SW 1271 (cell line): ENCODE results near the gene PITPNM3.

Experiments
- DNase-seq, 2 experiments: peaks; one replicate each; lab custom pipeline; 2025; lab: John Stamatoyannopoulos, UW

Gene PITPNM3

DNA sequence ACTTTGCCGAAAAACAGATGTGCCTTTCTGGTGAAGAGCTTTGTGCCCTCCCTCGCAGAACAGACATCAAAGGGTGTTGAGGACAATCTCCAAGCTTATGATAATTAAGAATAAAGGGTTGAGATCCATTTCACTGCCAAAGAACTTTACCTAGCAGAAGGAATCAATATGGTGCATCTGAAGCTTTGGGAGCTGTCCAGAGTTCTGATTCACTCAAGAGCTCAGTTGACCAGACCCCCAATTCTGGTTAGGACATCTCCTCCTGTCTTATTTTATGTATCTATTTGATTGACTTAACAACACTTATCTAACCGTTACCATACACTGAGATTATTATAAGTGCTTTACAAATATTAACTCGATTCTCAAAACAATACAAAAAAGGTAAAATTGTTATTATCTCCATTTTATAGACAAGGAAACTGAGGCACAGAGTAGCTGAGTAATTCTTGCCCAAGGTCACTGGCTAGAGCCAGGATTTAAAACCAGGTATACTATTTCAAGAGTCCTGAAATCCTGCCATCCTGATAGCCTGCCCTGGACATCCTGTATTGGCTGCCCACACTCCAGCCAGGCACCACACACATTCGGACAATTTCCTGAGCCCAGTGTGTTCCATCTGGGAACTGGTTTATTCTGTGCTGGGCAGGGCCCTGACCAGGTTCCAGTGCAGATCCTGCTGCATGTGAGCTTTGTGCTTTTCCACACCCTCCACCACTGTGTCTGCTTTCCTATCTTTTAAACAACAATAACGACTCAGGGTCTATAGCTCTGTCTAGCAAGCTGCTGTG lies 29.8 kb downstream of the PITPNM3 start:
- no peak for DNase-seq

DNA sequence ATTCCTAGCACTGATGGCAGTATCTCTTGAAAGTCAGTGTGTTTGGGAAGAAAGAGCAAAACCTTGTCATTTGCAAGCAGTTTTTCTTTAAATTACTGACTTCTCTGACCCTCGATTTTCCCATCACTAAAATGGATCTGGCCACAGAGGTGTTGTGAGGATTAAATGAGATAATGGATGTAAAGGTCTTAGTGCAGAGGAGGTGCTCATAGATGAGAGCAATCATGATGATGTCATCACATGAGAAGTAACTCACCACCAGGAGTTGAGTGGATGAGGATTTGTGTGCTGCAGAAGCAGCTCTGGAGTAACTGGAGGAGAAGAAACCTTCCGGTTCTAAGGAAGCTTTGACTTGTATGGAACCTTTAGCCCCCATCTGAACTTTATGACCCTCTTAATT lies 30.6 kb downstream of the PITPNM3 start:
- DNase-seq = no peak

DNA sequence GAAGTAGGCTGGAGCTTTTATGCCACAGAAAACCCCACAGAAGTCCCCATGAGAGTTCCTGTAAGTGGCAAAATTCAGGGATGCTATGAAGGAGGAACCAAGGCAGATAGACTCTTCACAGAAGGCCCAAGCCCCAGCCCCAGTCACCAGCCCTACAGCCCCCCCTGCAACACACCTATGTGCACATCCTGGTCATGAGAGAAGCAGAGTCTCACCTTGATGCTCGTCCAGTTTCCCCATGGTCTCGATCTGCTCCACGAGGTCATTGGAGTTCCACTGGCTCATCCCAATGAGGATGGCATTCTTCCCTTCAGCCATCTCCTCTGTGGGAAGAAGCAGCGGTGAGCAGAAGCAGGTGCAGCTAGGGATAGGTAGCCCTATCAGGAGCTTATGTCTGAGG lies 31.2 kb downstream of the PITPNM3 start:
- DNase-seq = no peak

DNA sequence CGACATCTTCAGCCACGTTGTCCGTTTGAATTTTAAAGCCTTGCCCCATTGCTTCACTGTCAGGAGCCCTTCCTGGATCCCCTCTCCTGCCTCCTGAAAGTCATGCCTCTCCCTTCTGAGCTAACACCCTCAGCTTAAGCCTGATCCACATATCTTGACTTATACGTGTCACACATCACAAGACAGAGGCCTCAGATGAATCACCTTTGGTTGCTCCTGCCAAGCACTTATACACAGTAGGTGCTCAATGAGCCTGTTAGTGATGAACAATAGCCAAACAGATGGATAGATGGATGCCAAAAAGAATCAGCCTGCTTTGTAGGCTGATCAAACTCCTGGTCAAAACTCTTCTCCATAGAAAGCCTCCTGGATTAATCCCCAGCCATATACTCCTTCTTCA lies 31.8 kb downstream of the PITPNM3 start:
- DNase-seq = no peak

DNA sequence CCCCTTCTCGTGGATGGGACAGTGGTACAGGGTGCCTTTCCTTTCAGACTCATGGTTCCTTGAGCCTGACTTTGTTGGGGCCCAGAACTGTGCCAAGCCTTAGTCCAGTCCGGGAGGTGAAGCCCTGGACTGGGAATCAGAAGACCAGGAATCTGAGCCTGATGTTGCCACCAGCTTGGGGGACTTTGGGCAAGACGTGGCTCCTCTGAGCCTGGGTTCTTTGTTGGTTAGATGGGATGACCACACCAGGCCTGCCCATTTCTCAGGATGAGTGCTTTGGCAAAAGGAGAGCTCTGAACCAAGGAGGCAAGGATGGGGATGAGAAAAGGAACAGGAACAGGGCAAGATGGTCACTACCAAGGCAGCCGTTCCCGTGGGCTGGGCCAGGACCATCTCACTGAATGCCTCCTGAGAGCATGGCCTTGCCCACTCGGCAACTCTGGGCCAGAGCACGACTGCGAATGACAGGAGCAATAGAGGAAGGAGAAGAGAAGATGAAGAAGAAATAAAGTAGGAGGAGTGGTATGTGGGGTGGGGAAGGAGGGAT lies 32.5 kb downstream of the PITPNM3 start:
- no peak for DNase-seq

DNA sequence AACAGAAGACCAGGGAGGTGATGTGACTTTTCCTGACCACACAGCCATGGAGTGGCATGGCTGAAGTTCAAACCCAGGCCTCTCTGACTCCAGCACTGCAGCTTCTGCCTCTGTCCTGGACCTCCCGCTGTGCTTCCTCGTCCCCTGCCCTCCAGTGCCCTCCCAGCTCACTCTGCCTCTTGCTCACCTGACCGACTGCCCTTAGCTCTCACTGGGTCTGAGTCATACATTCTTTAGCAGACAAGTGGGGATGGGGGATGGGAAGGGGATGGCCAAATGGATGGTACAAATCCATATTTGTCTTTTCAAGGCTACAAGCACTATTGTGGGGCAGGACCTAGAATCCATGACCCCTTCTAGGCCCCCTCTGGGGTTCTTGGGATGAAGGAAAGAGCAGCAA lies 33.0 kb downstream of the PITPNM3 start:
- no peak for DNase-seq

DNA sequence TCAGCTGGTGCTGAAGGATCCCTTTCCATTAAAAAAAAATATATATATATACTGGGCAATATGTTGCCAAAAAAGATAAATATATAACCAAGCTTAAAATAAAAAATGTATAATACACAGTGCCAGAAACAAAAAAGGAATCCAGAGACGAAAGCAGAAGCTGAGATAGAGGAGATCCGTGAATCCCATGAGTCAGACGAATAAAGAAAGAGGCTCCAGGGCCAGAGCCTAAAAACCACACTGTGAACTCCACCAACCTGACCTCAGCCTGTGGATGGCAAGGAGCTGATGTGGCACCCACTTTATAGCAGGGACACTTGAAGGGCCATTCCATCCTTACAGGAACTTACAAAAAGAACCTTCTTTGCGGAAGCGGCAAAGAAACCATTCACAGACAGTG lies 34.8 kb downstream of the PITPNM3 start:
- no peak for DNase-seq

DNA sequence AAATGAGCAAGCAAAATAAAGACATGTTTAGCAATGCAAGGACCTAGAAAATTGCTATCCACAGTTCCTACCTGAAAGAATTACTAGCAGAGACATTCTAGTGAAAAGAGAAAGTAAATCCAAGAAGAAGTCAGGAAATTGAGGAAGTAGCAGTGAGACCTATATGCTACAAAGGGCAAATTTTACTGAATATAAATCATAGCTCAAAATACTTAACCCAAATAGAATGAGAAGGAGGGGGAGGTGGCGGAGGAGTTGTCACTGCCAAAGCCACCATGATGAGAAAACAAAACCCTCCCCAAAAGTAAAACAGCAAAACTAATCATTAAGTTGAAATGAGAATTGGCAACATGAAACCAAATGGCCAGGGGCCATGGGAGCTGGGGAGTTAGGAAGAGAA lies 39.3 kb downstream of the PITPNM3 start:
- DNase-seq = no peak

DNA sequence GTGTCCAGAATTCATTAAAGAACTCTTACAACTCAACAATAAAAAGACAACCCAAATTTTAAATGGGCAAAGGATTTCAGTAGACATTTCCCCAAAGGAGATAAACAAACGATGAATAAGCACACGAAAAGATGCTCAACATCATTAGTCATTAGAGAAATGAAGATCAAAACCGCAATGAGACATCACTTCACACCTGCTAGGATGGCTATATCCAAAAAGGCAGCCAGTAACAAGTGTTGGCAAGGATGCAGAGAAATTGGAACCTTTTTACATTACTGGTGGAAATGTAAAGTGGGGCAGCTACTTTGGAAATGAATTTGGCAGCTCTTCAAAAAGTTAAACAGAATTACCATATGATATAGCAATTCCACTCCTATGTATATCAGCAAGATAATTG lies 42.0 kb downstream of the PITPNM3 start:
- DNase-seq = no peak

DNA sequence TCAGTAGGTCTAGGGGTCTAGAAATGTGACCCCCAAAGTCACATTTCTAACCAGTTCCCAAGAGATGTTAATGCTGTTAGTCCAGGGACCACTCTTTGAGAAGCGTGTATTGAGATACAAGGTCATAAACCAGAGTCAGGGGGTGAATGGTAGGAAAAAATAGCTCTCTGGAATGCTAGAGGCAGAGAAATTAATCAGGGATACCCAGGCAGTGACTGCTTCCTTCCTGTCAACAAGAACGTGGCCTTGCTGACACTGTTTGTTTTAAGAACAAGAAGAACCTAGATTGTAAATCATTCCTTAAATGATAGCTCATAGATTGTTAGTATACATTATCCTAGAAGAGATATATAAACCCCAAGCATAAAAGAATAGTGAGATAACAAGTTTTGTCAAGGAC lies 43.8 kb downstream of the PITPNM3 start:
- DNase-seq = no peak

DNA sequence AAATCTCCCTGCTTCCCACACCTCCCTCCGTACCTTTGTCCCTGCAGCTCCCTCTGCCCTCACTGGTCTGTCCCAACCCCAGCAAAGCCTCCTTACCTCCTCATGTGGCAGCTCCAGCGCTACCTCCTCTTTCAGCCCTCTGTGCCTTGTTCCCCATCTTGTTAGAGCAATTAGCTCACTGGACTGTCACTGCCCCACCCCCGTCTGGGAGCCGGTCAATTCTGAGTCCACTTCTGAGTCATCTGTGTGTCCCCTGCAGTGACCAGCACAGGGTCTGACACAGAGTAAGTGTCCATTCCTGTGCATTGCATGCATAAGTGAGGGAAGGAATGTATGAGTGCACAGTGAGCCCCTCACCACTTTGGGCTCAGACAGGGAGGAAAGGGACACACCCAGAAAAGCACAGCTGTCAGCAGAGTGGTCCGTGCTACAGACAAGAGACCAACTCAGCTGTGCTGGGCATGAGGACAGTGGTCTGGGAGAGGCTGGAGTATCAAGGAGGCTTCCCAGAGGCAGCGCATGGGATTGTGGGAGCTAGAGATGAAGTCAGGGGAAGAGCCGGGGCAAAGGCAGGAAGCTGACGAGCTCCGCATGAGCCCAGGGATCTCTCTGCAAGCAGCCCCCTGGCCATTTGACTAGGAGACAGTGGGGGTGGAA lies 45.9 kb downstream of the PITPNM3 start:
- DNase-seq = no peak

DNA sequence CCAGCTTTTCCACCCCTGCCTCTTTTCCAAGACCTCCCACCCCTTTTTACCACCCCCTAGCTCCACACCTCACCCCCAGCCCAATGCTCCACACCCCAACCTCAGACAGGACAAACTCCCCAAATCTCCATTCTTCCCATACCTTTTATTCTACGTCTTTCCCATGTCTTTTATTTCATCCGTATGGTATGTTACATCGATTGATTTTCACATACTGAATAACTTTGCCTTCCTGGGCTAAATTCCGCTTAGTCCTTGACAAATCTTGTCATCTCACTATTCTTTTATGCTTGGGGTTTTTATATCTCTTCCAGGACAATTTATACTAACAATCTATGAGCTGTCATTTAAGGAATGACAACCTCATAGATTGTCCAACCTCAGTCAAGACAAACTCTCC lies 46.4 kb downstream of the PITPNM3 start:
- DNase-seq = no peak

DNA sequence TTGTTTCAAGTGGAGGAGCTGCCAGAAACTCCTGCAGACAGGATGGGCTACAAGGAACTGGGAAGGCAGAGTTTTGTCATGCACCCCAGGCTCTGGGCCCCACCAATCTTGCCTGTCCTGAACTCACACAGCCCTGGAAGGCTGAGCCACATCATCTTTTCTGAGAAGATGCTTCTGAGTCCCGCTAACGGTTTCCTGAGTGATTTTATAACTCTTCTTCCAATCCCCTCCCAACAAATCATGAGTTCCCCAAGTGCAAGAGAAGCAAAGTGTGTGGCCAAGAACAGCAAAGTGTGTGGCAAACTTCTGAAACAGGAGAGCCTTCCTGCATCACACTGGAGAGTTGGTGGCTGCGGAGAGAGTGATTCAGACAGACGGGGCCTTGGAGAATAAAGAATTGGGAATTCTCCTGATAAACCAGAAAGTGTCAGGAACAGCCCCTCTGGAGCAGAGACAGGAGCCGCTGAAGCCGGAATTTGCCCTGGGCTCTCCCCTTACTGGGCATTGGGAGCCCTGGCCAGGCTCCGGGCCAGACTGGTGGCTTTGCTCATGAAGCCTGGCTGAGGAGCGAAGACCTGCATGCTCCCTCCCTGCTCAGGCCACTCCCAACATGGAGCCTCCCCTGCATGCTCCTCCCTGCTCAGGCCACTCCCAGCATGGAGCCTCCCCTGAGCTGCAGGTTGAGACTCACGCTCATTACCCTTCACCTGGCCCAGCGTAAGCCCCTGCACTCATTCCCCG lies 47.2 kb downstream of the PITPNM3 start:
- no peak for DNase-seq

DNA sequence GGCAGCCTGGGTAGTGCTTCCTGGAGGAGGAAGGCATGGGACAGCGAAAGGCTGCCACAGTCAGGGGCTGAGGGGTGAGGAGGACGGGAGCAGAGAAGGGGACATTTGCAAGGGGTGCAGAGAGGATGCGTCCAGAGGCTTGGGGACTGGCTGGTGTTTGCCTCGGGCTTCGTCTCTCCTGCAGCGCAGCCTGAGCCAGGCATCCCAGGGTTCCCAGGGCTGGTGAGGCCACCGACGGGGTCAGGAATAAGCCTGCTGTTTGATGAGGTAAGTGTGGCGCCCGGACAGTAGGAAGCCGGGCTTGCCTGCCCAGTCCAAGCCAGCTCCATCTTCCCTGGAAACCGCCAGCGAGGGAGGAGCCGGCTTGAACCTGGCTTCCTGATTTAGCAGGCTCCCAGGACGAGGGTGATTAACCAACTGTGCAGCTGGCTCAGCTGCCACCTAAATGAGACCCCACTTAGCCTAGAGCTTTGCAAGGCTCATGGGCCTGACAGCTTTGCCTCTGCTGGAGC lies 47.8 kb downstream of the PITPNM3 start:
- DNase-seq = no peak

DNA sequence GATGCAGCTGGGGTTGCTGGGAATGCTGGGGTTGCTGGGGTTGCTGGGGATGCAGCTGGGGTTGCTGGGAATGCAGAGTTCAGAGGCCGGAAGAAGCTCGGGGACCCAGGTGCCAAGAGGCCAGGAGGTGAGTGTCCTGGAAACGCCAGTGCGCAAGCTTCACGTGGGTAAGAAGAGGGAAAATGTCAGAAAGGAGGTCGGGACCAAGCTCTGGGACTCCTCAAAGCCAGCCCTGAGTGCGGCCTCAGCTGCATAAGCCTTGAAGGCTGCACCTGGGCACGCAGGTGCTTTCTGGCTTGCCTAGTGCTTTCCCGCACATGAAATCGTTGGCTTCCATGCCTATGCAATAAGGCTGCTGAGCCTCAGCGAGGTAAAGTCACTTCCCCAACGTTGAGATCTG lies 48.3 kb downstream of the PITPNM3 start:
- DNase-seq = no peak

DNA sequence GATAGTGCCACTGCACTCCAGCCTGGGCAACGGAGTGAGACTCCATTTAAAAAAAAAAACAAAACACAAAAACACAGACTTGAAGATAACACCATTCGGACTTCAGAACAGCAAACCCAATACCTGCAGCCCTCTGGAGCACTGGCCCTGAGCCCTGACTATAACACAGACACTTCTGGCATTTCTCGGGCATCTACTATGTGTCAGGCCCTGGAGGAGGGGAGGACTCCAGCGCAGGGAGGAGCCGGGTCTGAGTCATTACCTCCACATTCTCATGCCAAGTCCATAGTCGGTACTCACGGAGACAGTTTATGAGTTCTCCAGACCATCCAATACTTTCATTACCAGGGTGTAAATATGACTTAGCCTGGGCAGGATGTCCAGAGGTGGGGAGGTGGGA lies 48.8 kb downstream of the PITPNM3 start:
- peak in 1 of 2 experiments; percentile 52 for DNase-seq

DNA sequence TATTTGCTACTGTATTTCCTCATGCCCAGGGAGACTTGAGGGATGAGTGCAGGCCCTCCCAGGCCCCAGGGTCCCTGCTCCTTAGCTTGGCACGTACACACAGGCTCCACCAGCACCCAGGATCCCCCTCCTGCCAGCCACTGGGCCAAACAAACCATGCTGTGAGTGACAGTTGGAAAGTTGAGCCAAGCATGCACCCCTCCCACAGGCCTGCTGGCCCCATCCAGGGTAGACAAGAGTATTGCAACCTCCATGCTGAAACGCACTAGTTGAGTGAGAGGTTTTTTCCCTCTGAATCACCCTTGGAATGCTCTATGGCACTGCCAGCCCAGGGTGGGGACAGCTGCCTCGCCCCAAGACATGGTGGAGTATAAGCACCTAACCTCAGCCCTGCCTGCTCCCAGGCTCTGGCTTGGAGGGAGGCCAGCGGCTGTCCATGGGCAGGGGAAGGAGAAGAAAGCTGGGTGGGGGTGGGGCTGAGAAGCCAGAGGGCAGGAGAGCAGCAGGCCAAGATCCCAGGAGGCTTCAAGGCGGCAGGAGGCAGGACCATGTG lies 49.6 kb downstream of the PITPNM3 start:
- peak in 1 of 2 experiments; percentile 19 for DNase-seq

DNA sequence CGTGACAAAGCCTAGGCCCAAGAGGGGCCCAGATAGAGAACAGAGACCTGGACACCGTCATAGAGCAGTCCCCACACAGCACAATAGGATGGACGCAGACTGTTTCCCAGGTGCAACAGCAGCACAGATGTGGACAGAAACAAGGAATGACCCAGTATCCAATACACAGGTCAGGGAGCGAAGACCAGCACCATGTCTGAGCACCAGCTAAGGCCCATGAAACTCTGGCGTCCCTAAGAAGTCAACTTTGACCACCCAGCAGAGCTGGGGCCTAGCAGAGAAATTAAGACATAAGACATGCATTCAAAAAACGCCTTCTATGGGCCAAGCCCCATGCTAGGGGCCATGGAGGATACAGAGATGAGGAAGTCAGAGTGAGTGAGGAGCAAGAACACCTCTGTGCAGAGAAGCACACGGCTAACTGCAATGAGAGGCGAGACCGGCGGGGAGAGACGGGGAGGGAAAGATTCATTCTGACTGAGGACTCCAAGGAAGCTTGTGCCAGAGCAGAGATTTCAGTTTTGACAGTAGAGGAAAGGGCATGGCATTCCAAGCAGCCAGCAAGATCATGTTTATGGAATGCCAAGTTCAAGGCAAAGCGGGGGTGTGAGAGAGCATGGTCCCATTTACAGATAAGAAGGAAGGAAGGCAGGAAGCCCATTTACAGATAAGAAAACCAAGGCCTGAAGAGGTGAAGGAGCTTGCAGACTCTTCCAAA lies 50.8 kb downstream of the PITPNM3 start:
- DNase-seq = peak; percentile 21 to 24

DNA sequence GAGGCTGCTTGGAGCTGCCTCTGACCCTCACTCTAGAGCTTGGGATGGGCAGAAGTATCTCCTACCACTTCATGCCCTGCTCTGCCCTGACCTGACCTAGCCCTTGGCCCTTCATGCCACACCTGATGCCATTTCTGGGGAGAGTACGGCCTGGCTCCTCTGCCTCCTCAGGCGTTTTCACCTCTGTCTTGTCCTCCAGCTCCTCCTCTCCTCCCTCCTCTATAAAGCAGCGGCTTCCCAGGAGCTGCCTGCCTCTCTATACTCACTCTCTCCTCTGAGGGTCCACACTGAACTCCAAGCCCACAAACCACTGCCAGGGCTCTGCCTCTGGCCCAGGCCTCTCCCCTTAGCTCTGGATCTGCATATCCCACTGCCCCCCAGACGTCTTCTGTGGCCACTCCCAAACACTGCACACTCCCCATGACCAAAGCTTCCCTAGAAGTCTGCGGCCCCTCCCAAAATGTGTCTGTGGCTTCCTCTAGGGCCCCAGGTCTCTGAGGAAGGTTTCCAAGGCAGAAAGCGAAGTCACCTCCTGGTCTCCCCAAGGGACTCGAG lies 52.6 kb downstream of the PITPNM3 start:
- DNase-seq = no peak

DNA sequence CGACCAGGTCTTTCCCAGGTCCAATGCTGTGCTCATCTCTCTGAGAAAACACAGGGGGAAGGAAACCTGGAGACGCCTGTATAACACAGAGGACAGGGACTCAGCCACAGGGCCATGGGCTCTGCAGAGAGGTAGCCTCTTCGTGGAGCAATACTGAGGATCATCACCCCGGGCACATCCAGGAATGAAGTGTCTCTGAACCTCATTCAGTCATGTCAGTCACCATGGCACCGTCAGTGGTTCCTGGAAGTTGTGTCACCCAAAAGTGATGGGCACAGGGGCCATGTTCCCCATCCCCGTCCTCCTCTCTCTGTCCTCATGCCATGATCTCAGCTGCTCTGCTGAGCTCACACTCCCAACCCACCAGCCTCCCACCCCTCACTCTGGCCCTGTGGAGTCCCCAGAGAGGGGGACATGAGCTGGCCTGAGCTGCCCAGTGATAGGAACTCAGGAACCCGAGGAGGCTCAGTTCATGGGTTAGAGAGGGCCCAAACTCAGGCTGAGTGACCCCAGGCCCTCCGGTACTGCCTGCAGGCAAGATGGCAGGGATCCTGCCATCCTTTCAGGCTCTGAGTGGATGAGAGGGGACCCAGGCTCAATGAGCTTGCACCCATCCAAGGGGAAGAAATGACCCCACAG lies 53.4 kb downstream of the PITPNM3 start:
- DNase-seq = no peak

DNA sequence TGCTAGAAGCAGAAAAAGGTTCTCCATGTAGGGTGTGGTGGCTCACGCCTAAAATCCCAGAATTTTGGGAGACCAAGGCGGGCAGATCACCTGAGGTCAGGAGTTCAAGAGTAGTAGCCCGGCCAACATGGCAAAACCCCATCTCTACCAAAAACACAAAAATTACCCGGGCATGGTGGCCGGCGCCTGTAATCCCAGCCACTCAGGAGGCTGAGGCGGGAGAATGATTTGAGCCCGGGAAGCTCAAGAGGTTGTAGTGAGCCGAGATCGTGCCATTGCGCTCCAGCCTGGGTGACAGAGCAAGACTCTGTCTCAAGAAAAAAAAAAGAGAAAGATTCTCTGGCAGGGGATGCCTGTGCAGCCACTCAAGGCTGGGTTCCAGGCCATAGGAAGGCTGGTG lies 54.2 kb downstream of the PITPNM3 start:
- no peak for DNase-seq
